Esophagus muscularis mucosa (tissue), 4 donors: Measurements from ENCODE around the gene GNPTG.

Source experiments
- CTCF ChIP-seq, 3 experiments: fragments of 200-600 bp in 2 of 3; fragments of 450-650 bp in 1 of 3; sonication (generic) in 2 of 3; IDR thresholded peaks; one replicate each; pipeline ENCODE4 v1.5.1; 2017 to 2019; ENCODE audit warnings: antibody characterized with exemption in 3 of 3, mild to moderate bottlenecking in 2 of 3, moderate library complexity in 1 of 3
- EP300 ChIP-seq: sonication (generic); formaldehyde crosslinking; IDR thresholded peaks from one replicate; pipeline ENCODE4 v1.6.1; 2017; ENCODE audit warnings: antibody characterized with exemption
- POLR2A ChIP-seq: fragments of 450-650 bp; IDR thresholded peaks from one replicate; pipeline ENCODE4 v1.6.1; 2017; ENCODE audit warnings: antibody characterized with exemption, moderate library complexity, mild to moderate bottlenecking, low read depth
- POLR2AphosphoS5 ChIP-seq, 2 donors: sonication (generic); formaldehyde crosslinking; IDR thresholded peaks; one replicate each; pipeline ENCODE4 v1.6.1; 2017; ENCODE audit warnings: antibody characterized with exemption in 2 of 2

GRCh38 chr16:1383556-1383955 lies 31.8 kb downstream of the GNPTG start:
- no peak for TF ChIP-seq CTCF (IDR thresholded peaks at IDR 0.05)
- TF ChIP-seq POLR2A = no peak
- no peak for TF ChIP-seq EP300
- no peak for TF ChIP-seq POLR2AphosphoS5 (IDR thresholded peaks at IDR 0.05)
